Loucy (cell line): ENCODE results near the gene DMRT1.

ENCODE experiments used
- H2AFZ ChIP-seq: fragments of 200-600 bp; sonication (generic); 2 replicates; pipeline ENCODE4 v1.6.0; 2016; ENCODE audit warnings: antibody characterized with exemption, mild to moderate bottlenecking, low read length, moderate library complexity
- H3F3A ChIP-seq: fragments of 200-600 bp; 2 replicates; pipeline ENCODE4 v1.6.0; 2016; ENCODE audit warnings: antibody characterized with exemption, low read depth, mild to moderate bottlenecking
- H3K27me3 ChIP-seq: fragments of 200-600 bp; sonication (generic); 2 replicates; pipeline ENCODE4 v1.6.1; 2014; ENCODE audit warnings: low read length, mild to moderate bottlenecking; ENCODE audit not compliant: insufficient read depth, poor library complexity, severe bottlenecking
- H3K36me3 ChIP-seq: fragments of 200-600 bp; sonication (generic); 2 replicates; pipeline ENCODE4 v1.6.1; 2016; ENCODE audit warnings: low read length; ENCODE audit not compliant: insufficient read depth
- H3K4me1 ChIP-seq: fragments of 200-600 bp; sonication (generic); 2 replicates; pipeline ENCODE4 v1.5.1; 2014; ENCODE audit warnings: low read length, mild to moderate bottlenecking; ENCODE audit not compliant: insufficient read depth, poor library complexity, severe bottlenecking
- H3K4me2 ChIP-seq: fragments of 200-600 bp; sonication (generic); 2 replicates; pipeline ENCODE4 v1.6.0; 2014; ENCODE audit warnings: antibody characterized with exemption, low read length, low read depth, mild to moderate bottlenecking; ENCODE audit not compliant: poor library complexity, severe bottlenecking
- H3K4me3 ChIP-seq: fragments of 200-600 bp; sonication (generic); 2 replicates; pipeline ENCODE4 v1.5.1; 2014; ENCODE audit warnings: low read length, mild to moderate bottlenecking, mixed read lengths; ENCODE audit not compliant: poor library complexity, severe bottlenecking
- H3K79me2 ChIP-seq: fragments of 200-600 bp; sonication (generic); 2 replicates; pipeline ENCODE4 v1.6.1; 2014; ENCODE audit warnings: low read length; ENCODE audit not compliant: insufficient read depth
- H3K9ac ChIP-seq: fragments of 200-600 bp; sonication (generic); 2 replicates; pipeline ENCODE4 v1.6.0; 2014; ENCODE audit warnings: mild to moderate bottlenecking, low read depth, low read length, moderate library complexity; ENCODE audit not compliant: poor library complexity, severe bottlenecking
- H3K9me2 ChIP-seq: fragments of 200-600 bp; sonication (generic); replicated peaks from 2 replicates; pipeline ENCODE4 v1.6.1; 2016; ENCODE audit warnings: low read depth, low read length, mixed read lengths
- H3K9me3 ChIP-seq: fragments of 200-600 bp; sonication (generic); 2 replicates; pipeline ENCODE4 v1.6.1; 2014; ENCODE audit warnings: mild to moderate bottlenecking, antibody characterized with exemption, low read length, low read depth; ENCODE audit not compliant: insufficient read depth
- H4K20me1 ChIP-seq: fragments of 200-600 bp; sonication (generic); 2 replicates; pipeline ENCODE4 v1.6.0; 2014; ENCODE audit warnings: antibody characterized with exemption, low read length, mild to moderate bottlenecking; ENCODE audit not compliant: insufficient read depth, poor library complexity, severe bottlenecking
- EZH2phosphoT487 ChIP-seq: fragments of 200-600 bp; IDR thresholded peaks from 2 replicates; pipeline ENCODE4 v1.6.1; 2018; ENCODE audit warnings: antibody characterized with exemption, mild to moderate bottlenecking, moderate library complexity, borderline replicate concordance
- TF ChIP-seq, protein P1 (sequence below): fragments of 200-600 bp; sonication (generic); conservative IDR thresholded peaks from 2 replicates; pipeline ENCODE4 v1.5.1; 2014; ENCODE audit warnings: mild to moderate bottlenecking, antibody characterized with exemption, low read length

Gene DMRT1

DNA sequence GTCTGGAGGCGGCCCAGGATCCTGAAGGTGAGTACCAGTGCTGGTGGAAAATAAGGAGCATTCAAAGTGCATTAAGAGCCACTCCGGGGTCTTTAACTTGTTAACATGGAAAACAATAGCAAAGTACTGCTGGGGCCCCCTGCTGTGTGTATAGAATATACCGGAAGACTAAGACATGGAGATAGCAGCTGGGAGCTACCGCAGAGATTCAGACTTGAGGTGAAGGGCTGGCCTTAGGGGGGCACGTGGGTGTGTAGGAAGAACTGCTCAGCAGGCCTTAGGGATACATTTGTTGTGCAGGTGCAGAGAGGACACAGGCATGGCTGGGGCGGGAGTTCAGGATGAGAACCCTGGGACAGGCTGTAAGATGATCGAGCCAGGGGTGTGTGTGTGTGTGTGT is 1.2 kb upstream of the DMRT1 start:
- no peak overlapping the region for H3K9ac ChIP-seq
- peak overlapping the region; percentile 47; the same call in 1 of the 2 replicates for H2AFZ ChIP-seq
- no peak overlapping the region for H3K4me2 ChIP-seq
- H3K4me3 ChIP-seq = no peak overlapping the region
- H3K79me2 ChIP-seq = no peaks in the 10 kb centered on the region
- TF ChIP-seq, protein P1, sequence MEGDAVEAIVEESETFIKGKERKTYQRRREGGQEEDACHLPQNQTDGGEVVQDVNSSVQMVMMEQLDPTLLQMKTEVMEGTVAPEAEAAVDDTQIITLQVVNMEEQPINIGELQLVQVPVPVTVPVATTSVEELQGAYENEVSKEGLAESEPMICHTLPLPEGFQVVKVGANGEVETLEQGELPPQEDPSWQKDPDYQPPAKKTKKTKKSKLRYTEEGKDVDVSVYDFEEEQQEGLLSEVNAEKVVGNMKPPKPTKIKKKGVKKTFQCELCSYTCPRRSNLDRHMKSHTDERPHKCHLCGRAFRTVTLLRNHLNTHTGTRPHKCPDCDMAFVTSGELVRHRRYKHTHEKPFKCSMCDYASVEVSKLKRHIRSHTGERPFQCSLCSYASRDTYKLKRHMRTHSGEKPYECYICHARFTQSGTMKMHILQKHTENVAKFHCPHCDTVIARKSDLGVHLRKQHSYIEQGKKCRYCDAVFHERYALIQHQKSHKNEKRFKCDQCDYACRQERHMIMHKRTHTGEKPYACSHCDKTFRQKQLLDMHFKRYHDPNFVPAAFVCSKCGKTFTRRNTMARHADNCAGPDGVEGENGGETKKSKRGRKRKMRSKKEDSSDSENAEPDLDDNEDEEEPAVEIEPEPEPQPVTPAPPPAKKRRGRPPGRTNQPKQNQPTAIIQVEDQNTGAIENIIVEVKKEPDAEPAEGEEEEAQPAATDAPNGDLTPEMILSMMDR = peak; percentile 44
- TF ChIP-seq EZH2phosphoT487 = no peak
- no peaks in the 10 kb centered on the region for H3K9me3 ChIP-seq
- no peaks in the 10 kb centered on the region for H3K9me2 ChIP-seq
- no peaks in the 10 kb centered on the region for H4K20me1 ChIP-seq
- H3K27me3 ChIP-seq = no peaks in the 10 kb centered on the region
- H3K36me3 ChIP-seq = no peaks in the 10 kb centered on the region
- H3K4me1 ChIP-seq = no peaks in the 10 kb centered on the region
- no peaks in the 10 kb centered on the region for H3F3A ChIP-seq

DNA sequence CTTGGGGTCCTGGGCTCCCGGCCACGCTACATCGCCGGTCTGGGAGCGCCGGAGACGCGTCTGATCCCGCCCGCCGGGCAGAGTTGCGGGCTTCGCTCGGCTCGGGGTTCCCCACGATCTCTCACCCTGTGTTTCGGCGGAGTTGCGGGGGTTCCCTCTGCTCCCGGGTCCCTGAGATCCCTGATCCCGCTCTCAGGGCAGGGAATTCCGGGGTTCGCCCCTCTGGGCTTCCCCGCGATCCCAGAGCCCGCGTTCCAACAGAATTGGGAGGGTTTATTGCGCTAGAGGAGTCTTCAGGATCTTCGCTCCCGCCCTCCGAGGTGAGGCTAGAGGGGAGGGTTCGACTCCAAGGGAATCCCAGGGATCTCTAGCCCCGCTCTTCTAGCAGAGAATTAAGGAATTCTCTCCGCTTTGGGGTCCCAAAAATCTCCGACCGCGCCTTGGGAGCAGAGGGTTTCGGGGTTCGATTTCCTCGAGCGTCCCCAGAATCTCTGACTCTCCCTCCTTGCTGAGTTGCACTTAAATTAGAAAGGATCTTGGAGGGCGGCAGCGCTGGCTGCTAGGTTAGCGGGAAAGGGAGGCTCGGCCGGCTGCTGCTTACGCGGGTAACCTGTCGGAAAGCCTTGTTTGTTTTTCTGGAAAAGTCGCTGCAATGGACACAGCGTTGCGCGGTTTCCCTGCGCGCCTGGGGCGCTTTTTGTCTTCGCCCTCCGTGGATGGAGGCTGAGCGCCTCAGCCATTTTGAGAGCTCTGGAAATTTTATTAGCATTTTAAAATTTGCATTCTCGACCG is 1.3 kb downstream of the DMRT1 start:
- H3K4me1 ChIP-seq = no peaks in the 10 kb centered on the region
- no peak for TF ChIP-seq EZH2phosphoT487
- TF ChIP-seq, protein P1 = no peak
- no peaks in the 10 kb centered on the region for H3K9me3 ChIP-seq
- H2AFZ ChIP-seq = no peak overlapping the region
- no peak overlapping the region for H3K9ac ChIP-seq
- no peaks in the 10 kb centered on the region for H4K20me1 ChIP-seq
- H3K79me2 ChIP-seq = no peaks in the 10 kb centered on the region
- no peak overlapping the region for H3K4me3 ChIP-seq
- no peak overlapping the region for H3K4me2 ChIP-seq
- H3K36me3 ChIP-seq = no peaks in the 10 kb centered on the region
- no peaks in the 10 kb centered on the region for H3K27me3 ChIP-seq
- H3F3A ChIP-seq = no peaks in the 10 kb centered on the region
- H3K9me2 ChIP-seq = no peaks in the 10 kb centered on the region

DNA sequence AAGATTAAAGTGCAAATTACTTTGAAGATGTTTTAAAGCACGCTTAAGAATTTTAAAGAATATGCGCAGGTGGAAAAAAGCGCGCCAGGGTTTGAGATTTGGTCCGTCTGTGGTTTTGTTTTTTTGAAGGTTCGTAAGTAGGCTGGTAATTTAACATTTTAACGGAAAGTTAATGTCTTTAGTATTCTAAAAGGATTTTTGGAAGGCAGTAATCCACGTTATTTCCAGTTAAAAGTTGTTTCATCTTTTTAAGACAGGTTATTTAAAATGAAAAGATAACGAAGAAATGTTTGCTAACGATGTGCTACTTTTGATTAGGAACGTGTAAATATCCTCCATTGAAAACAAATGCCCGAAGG is 1.9 kb downstream of the DMRT1 start:
- Histone ChIP-seq H3K4me3 (no peak overlapping the region), H3K9me2 (no peaks in the 10 kb centered on the region), H2AFZ (no peak overlapping the region), H3K9ac (no peak overlapping the region), H3K4me2 (no peak overlapping the region), H3K4me1 (no peaks in the 10 kb centered on the region), H3K79me2 (no peaks in the 10 kb centered on the region), H4K20me1 (no peaks in the 10 kb centered on the region), H3F3A (no peaks in the 10 kb centered on the region), H3K9me3 (no peaks in the 10 kb centered on the region), H3K36me3 (no peaks in the 10 kb centered on the region), H3K27me3 (no peaks in the 10 kb centered on the region)
- TF ChIP-seq EZH2phosphoT487 = no peak
- TF ChIP-seq, protein P1 = no peak
